ENCODE data around the gene HDAC11. TPM values are rescaled to one million over a fixed set of nuclear protein-coding genes. Genes with fewer than 3 reads are reported as not detected.
A peak's percentile ranks its signal among the peaks of the same experiment; 100 is the strongest.

Gene HDAC11
- total and polyA plus RNA-seq, 10 of the 15 experiments (the other 5 are each of a cell fraction or from before 2014, with no cell fraction given), result 0.04 to 0.76 (median 0.22) TPM; not detected in 1

DNA sequence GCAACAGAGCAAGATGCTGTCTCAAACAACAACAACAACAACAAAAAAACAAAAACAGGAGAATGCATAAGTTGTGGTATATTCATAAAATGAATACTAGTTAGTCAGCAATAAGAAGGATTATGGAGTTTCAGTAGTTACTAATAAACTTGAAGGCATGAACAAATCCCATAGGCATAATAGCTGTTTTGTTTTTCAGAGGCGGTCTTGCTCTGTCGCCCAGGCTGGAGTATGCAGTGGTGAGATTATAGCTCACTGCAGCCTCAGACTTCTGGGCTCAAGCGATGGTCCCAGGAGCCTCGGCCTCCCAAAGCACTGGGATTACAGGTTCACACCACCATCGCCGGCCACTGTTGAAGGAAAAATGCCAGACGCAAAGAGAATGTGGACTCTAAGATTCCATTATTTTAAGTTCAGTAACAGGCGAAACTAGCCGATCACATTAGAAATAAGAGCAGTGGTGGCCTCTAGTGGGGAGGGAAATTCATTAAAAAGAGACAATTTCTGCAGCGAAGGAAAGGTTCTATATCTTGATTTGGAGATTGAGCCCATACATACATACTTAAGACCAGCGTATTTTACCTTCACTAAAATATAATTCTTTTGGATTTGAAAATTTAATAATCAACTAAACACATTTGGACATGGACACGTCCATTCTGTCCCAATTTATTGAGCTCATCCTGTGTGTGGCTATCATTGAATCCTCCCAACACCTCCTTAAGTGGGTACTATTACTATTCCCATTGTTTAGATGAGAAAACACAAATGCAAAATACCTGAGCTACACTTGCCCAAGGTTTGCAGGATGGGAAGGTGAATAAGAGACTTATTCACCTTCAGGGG lies 27.4 kb upstream of the HDAC11 start:
- Histone ChIP-seq H3K4me1 (ENCODE audit: control insufficient read depth, insufficient read depth, low read length) (peaks cover 4% of the 10 kb centered on the region), H3K79me2 (ENCODE audit: control insufficient read depth, insufficient read depth, low read length) (no peaks in the 10 kb centered on the region), H2AFZ (ENCODE audit: control insufficient read depth, low read depth, low read length) (peak overlapping the region; percentile 82), H4K20me1 (ENCODE audit: control insufficient read depth, insufficient read depth) (no peaks in the 10 kb centered on the region), H3K27me3 (replicated peaks in 1 of 2; ENCODE audit: control insufficient read depth in 2 of 2, insufficient read depth in 2 of 2, low read length in 1 of 2) (no peaks in the 10 kb centered on the region), H3K9ac (ENCODE audit: control insufficient read depth, insufficient read depth, low read length) (no peak overlapping the region), H3K9me3 (replicated peaks; ENCODE audit: control insufficient read depth, insufficient read depth, low read length) (no peaks in the 10 kb centered on the region), H3K36me3 (ENCODE audit: control insufficient read depth in 2 of 2, insufficient read depth in 2 of 2, low read length in 1 of 2) (no peaks in the 10 kb centered on the region), H3K4me2 (ENCODE audit: control insufficient read depth, insufficient read depth) (peak overlapping the region; percentile 98), H3K27ac (ENCODE audit: control insufficient read depth, insufficient read depth) (no peak overlapping the region), H3K4me3 (peak overlapping the region; percentile 64)
- CTCF ChIA-PET, result interaction anchor here (0.7 to 5.1 kb wide), 65 partner anchors 8 to 502 kb away, joined by 3 to 146 read pairs (median 5); partner anchors contain the start of genes HDAC11 and NUP210
- FAIRE-seq (peak; percentile 95), DNase-seq (ENCODE audit: low read depth, low spot score) (peak; percentile 17), ATAC-seq (peak; percentile 62)
- BruUV-seq (replicated peaks), result no TSS peak
- in situ Hi-C loops (cut with MboI) (loop anchor here (5.0 kb wide), 1 partner anchor 365 kb away; no protein-coding TSS in a partner anchor), intact Hi-C loops (cut with micrococcal nuclease; ENCODE audit: unreplicated experiment) (loop anchor here (1.0 to 10.0 kb wide), 6 partner anchors 33 to 438 kb away; no protein-coding TSS in a partner anchor)
- POLR2A ChIA-PET, result interaction anchor here (0.9 to 3.5 kb wide), 5 partner anchors 27 to 361 kb away, joined by 3 to 33 read pairs (median 8); partner anchors contain the start of genes HDAC11 and NUP210
- RAD21 ChIA-PET (ENCODE audit: unreplicated experiment), result interaction anchor here (0.6 to 4.1 kb wide), 42 partner anchors 9 to 441 kb away, joined by 3 to 86 read pairs (median 6); partner anchors contain the start of genes HDAC11 and NUP210
- SMC1A ChIA-PET (ENCODE audit: uncharacterized antibody, unreplicated experiment), result interaction anchor here (0.6 to 6.3 kb wide), 50 partner anchors 10 to 1562 kb away, joined by 3 to 86 read pairs (median 5); partner anchors contain the start of genes HDAC11, NUP210 and RPL32
- WGBS (ENCODE audit: insufficient coverage, insufficient replicate concordance, low lambda C conversion rate, missing lambda C conversion rate), result 0% methylated on average over 12 of the region's 12 CpGs
- TF ChIP-seq SIX5 (IDR thresholded peaks at IDR 0.05; ENCODE audit: low read depth, low read length, severe bottlenecking) (no peak), NFYA (IDR thresholded peaks at IDR 0.05; ENCODE audit: borderline replicate concordance, low read depth, low read length) (no peak), ZNF687 (IDR thresholded peaks at IDR 0.05) (no peak), IKZF2 (IDR thresholded peaks at IDR 0.05) (0 out of 4 replicates have a peak, but pooled peaks of 1 of the 2 experiments have one; percentile 14), SMC3 (IDR thresholded peaks at IDR 0.05; ENCODE audit: borderline replicate concordance, low read length) (peak; percentile 67; the same call in 1 of the 2 replicates), ZSCAN29 (IDR thresholded peaks at IDR 0.05) (no peak), CTCF (IDR thresholded peaks at IDR 0.05 in 2 of 3, conservative IDR thresholded peaks at IDR 0.05 in 1 of 3; ENCODE audit: control insufficient read depth in 2 of 3, extremely low read depth in 1 of 3, insufficient read depth in 1 of 3, low read depth in 3 of 3, low read length in 3 of 3) (peak; percentile 52 to 75 (median 64)), RUNX3 (IDR thresholded peaks at IDR 0.05; ENCODE audit: low read length) (no peak), RAD21 (IDR thresholded peaks at IDR 0.05; ENCODE audit: insufficient read depth, low read depth, low read length) (peak; percentile 85), STAT1 (conservative IDR thresholded peaks at IDR 0.05) (no peak)
- TF ChIP-seq, protein P1, sequence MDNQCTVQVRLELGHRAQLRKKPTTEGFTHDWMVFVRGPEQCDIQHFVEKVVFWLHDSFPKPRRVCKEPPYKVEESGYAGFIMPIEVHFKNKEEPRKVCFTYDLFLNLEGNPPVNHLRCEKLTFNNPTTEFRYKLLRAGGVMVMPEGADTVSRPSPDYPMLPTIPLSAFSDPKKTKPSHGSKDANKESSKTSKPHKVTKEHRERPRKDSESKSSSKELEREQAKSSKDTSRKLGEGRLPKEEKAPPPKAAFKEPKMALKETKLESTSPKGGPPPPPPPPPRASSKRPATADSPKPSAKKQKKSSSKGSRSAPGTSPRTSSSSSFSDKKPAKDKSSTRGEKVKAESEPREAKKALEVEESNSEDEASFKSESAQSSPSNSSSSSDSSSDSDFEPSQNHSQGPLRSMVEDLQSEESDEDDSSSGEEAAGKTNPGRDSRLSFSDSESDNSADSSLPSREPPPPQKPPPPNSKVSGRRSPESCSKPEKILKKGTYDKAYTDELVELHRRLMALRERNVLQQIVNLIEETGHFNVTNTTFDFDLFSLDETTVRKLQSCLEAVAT (IDR thresholded peaks at IDR 0.05), result 0 out of 2 replicates have a peak, but pooled peaks have one; percentile 36
